D721Med (cell line): Measurements from ENCODE around the gene OR6J1.

ENCODE experiments used
- DNase-seq: peaks from one replicate; pipeline ENCODE4 v3.0.0; 2011; ENCODE audit warnings: low spot score; ENCODE audit not compliant: insufficient read length
- FAIRE-seq: peaks from 2 replicates; lab custom pipeline; 2011; peaks lifted over from hg19 to GRCh38; lab: Jason Lieb, UNC
- CTCF ChIP-seq: IDR thresholded peaks from 2 replicates; pipeline ENCODE4 v1.5.1; 2012; ENCODE audit warnings: mild to moderate bottlenecking, control low read depth; ENCODE audit not compliant: insufficient read depth; ENCODE audit errors: missing control alignments

The OR6J1 gene

GRCh38 chr14:22634233-22634900 is 9.8 kb downstream of the OR6J1 start:
- no peak for TF ChIP-seq CTCF
- no peak for DNase-seq
- no peak for FAIRE-seq

GRCh38 chr14:22630486-22630885 is 13.7 kb downstream of the OR6J1 start:
- TF ChIP-seq CTCF = no peak
- no peak for DNase-seq
- FAIRE-seq = no peak

GRCh38 chr14:22630066-22630465 is 14.1 kb downstream of the OR6J1 start:
- FAIRE-seq (no peak), DNase-seq (no peak)
- no peak for TF ChIP-seq CTCF

GRCh38 chr14:22629361-22629760 is 14.8 kb downstream of the OR6J1 start:
- no peak for TF ChIP-seq CTCF
- no peak for FAIRE-seq
- no peak for DNase-seq

- no peak for TF ChIP-seq CTCF
- FAIRE-seq = no peak
- DNase-seq = no peak
Observed at GRCh38 chr14:22627506-22628263, 16.5 kb downstream of the OR6J1 start.

- FAIRE-seq = no peak
- TF ChIP-seq CTCF = no peak
Observed at GRCh38 chr14:22626590-22626989, 17.6 kb downstream of the OR6J1 start.

GRCh38 chr14:22623047-22623446 is 21.1 kb downstream of the OR6J1 start:
- FAIRE-seq (no peak), DNase-seq (no peak)
- no peak for TF ChIP-seq CTCF

More at GRCh38 chr14:22626590-22626989, 17.6 kb downstream of the OR6J1 start:
- DNase-seq = no peak
